NT2/D1 (cell line): ENCODE measurements around the gene SHANK3.

ENCODE experiments used
- DNase-seq: peaks from one replicate; pipeline ENCODE4 v3.0.0-alpha.2; 2011; ENCODE audit warnings: low read depth, low spot score
- H3K27me3 ChIP-seq: 2 replicates; pipeline ENCODE4 v1.6.0; 2011; ENCODE audit warnings: mild to moderate bottlenecking; ENCODE audit not compliant: insufficient read length, insufficient read depth
- H3K36me3 ChIP-seq: 2 replicates; pipeline ENCODE4 v1.6.1; 2011; ENCODE audit warnings: mild to moderate bottlenecking, low read length, mixed read lengths; ENCODE audit not compliant: insufficient read depth, insufficient read length
- H3K4me1 ChIP-seq: 2 replicates; pipeline ENCODE4 v1.5.1; 2011; ENCODE audit not compliant: insufficient read depth, insufficient read length
- H3K4me3 ChIP-seq: 2 replicates; pipeline ENCODE4 v1.5.1; 2011; ENCODE audit warnings: low read depth; ENCODE audit not compliant: insufficient read length
- H3K9ac ChIP-seq: 2 replicates; pipeline ENCODE4 v1.6.0; 2011; ENCODE audit warnings: low read depth; ENCODE audit not compliant: insufficient read length
- H3K9me3 ChIP-seq: 2 replicates; pipeline ENCODE4 v1.5.1; 2011; ENCODE audit warnings: mild to moderate bottlenecking, low read length; ENCODE audit not compliant: insufficient read depth
- SUZ12 ChIP-seq: IDR thresholded peaks from 2 replicates; pipeline ENCODE4 v1.6.1; 2011; ENCODE audit not compliant: insufficient read length, insufficient read depth; ENCODE audit errors: extremely low read depth
- YY1 ChIP-seq: IDR thresholded peaks from 2 replicates; pipeline ENCODE4 v1.6.1; 2011; ENCODE audit not compliant: insufficient read length, insufficient read depth
- ZNF274 ChIP-seq: IDR thresholded peaks from 2 replicates; pipeline ENCODE4 v1.6.1; 2011; ENCODE audit warnings: mild to moderate bottlenecking, low read depth, low read length

SHANK3 gene

GRCh38 chr22:50696799-50697561 lies 24.4 kb downstream of the SHANK3 start:
- Histone ChIP-seq H3K9ac (peak overlapping the region; percentile 42), H3K4me1 (peaks cover 20% of the 10 kb centered on the region), H3K27me3 (no peaks in the 10 kb centered on the region), H3K36me3 (peaks cover 14% of the 10 kb centered on the region), H3K4me3 (no peak overlapping the region), H3K9me3 (no peaks in the 10 kb centered on the region)
- no peak for TF ChIP-seq YY1
- TF ChIP-seq ZNF274 = no peak
- no peak for TF ChIP-seq SUZ12
- no peak for DNase-seq

GRCh38 chr22:50697667-50698506 lies 25.3 kb downstream of the SHANK3 start:
- no peaks in the 10 kb centered on the region for H3K9me3 ChIP-seq
- H3K36me3 ChIP-seq = peaks cover 20% of the 10 kb centered on the region
- no peak for DNase-seq
- no peaks in the 10 kb centered on the region for H3K27me3 ChIP-seq
- peak overlapping the region; percentile 80 for H3K9ac ChIP-seq
- H3K4me3 ChIP-seq = peak overlapping the region; percentile 44
- peaks cover 20% of the 10 kb centered on the region for H3K4me1 ChIP-seq
- no peak for TF ChIP-seq SUZ12

GRCh38 chr22:50698546-50698945 lies 25.9 kb downstream of the SHANK3 start:
- H3K9me3 ChIP-seq = no peaks in the 10 kb centered on the region
- H3K27me3 ChIP-seq = no peaks in the 10 kb centered on the region
- no peak overlapping the region for H3K4me3 ChIP-seq
- H3K9ac ChIP-seq = no peak overlapping the region
- H3K4me1 ChIP-seq = peaks cover 20% of the 10 kb centered on the region
- no peak for TF ChIP-seq YY1
- no peak for TF ChIP-seq SUZ12
- no peak for TF ChIP-seq ZNF274
- peaks cover 24% of the 10 kb centered on the region for H3K36me3 ChIP-seq
- no peak for DNase-seq

- Histone ChIP-seq H3K9ac (no peak overlapping the region), H3K9me3 (no peaks in the 10 kb centered on the region), H3K4me1 (peaks cover 20% of the 10 kb centered on the region), H3K4me3 (no peak overlapping the region), H3K36me3 (peaks cover 27% of the 10 kb centered on the region), H3K27me3 (no peaks in the 10 kb centered on the region)
- no peak for TF ChIP-seq YY1
- no peak for TF ChIP-seq ZNF274
- TF ChIP-seq SUZ12 = no peak
- DNase-seq = no peak
These were observed 26.6 kb downstream of the SHANK3 start for GRCh38 chr22:50699001-50699755.

- H3K36me3 ChIP-seq = peaks cover 31% of the 10 kb centered on the region
- peak overlapping the region; percentile 50 for H3K9ac ChIP-seq
- peaks cover 20% of the 10 kb centered on the region for H3K4me1 ChIP-seq
- H3K4me3 ChIP-seq = no peak overlapping the region
- no peaks in the 10 kb centered on the region for H3K27me3 ChIP-seq
- DNase-seq = no peak
- no peaks in the 10 kb centered on the region for H3K9me3 ChIP-seq
- TF ChIP-seq YY1 = no peak
- TF ChIP-seq ZNF274 = no peak
- no peak for TF ChIP-seq SUZ12
These were observed 27.2 kb downstream of the SHANK3 start for GRCh38 chr22:50699756-50700386.

- Histone ChIP-seq H3K36me3 (peaks cover 31% of the 10 kb centered on the region), H3K4me3 (no peak overlapping the region), H3K9me3 (no peaks in the 10 kb centered on the region)
These were observed 27.9 kb downstream of the SHANK3 start for GRCh38 chr22:50700387-50701075.

More at GRCh38 chr22:50700387-50701075, 27.9 kb downstream of the SHANK3 start:
- no peak for DNase-seq
- TF ChIP-seq SUZ12 (no peak), ZNF274 (no peak), YY1 (no peak)
- Histone ChIP-seq H3K27me3 (no peaks in the 10 kb centered on the region), H3K4me1 (peaks cover 22% of the 10 kb centered on the region), H3K9ac (peak overlapping the region; percentile 50)
